Osteocyte (in vitro differentiated cells): ENCODE results near the gene NPAS4. TPM values are rescaled to one million over a fixed set of nuclear protein-coding genes. Genes with fewer than 3 reads are reported as not detected.
A peak's percentile ranks its signal among the peaks of the same experiment; 100 is the strongest.

ENCODE experiments used
- DNase-seq: peaks from one replicate; pipeline ENCODE4 v3.0.0; 2021; ENCODE audit warnings: mixed read lengths; ENCODE audit not compliant: unreplicated experiment; ENCODE audit errors: extremely low spot score
- H3K27ac Mint-ChIP-seq: one replicate; pipeline ENCODE4 v1.8.0; 2021; ENCODE audit warnings: mild to moderate bottlenecking, mixed read lengths; ENCODE audit not compliant: unreplicated experiment
- H3K27me3 Mint-ChIP-seq: one replicate; pipeline ENCODE4 v1.8.0; 2021; ENCODE audit warnings: mixed read lengths; ENCODE audit not compliant: unreplicated experiment
- H3K36me3 Mint-ChIP-seq: one replicate; pipeline ENCODE4 v1.8.0; 2021; ENCODE audit warnings: mixed read lengths; ENCODE audit not compliant: unreplicated experiment
- H3K4me1 Mint-ChIP-seq: one replicate; pipeline ENCODE4 v1.8.0; 2021; ENCODE audit warnings: mixed read lengths; ENCODE audit not compliant: unreplicated experiment
- H3K4me3 Mint-ChIP-seq: one replicate; pipeline ENCODE4 v1.8.0; 2021; ENCODE audit warnings: mild to moderate bottlenecking, moderate library complexity, mixed read lengths; ENCODE audit not compliant: unreplicated experiment
- H3K9me3 Mint-ChIP-seq: one replicate; pipeline ENCODE4 v1.8.0; 2021; ENCODE audit warnings: mixed read lengths; ENCODE audit not compliant: unreplicated experiment
- CTCF ChIP-seq: fragments of 200-600 bp; sonication (generic); IDR thresholded peaks from 2 replicates; pipeline ENCODE4 v1.5.0; 2021; ENCODE audit warnings: antibody characterized with exemption, mild to moderate bottlenecking, moderate library complexity
- total RNA-seq: library from RNA; stranded (reverse); gene quantifications from 2 replicates; pipeline ENCODE4 v1.2.1, GENCODE V29; 2021

NPAS4 gene
- total RNA-seq, 1 donor from 2014 or later = 0.11 TPM

- peak; percentile 93 for TF ChIP-seq CTCF
- Mint-ChIP-seq H3K4me3 (peak overlapping the region; percentile 56), H3K4me1 (peaks cover 4% of the 10 kb centered on the region), H3K27me3 (peaks cover 10% of the 10 kb centered on the region), H3K9me3 (no peaks in the 10 kb centered on the region), H3K36me3 (no peaks in the 10 kb centered on the region), H3K27ac (no peak overlapping the region)
- DNase-seq = peak; percentile 94
These were observed 34.4 kb upstream of the NPAS4 start for GRCh38 chr11:66386171-66387069.

- no peaks in the 10 kb centered on the region for H3K9me3 Mint-ChIP-seq
- no peak overlapping the region for H3K27ac Mint-ChIP-seq
- no peak for DNase-seq
- H3K27me3 Mint-ChIP-seq = peaks cover 12% of the 10 kb centered on the region
- peak; percentile 79 for TF ChIP-seq CTCF
- no peak overlapping the region for H3K4me3 Mint-ChIP-seq
- no peaks in the 10 kb centered on the region for H3K36me3 Mint-ChIP-seq
- H3K4me1 Mint-ChIP-seq = peaks cover 4% of the 10 kb centered on the region
These were observed 32.0 kb upstream of the NPAS4 start for GRCh38 chr11:66388780-66389386.

- H3K27ac Mint-ChIP-seq = no peak overlapping the region
- no peaks in the 10 kb centered on the region for H3K36me3 Mint-ChIP-seq
- H3K4me1 Mint-ChIP-seq = peaks cover under 1% of the 10 kb centered on the region
- TF ChIP-seq CTCF = no peak
- H3K4me3 Mint-ChIP-seq = no peak overlapping the region
- H3K9me3 Mint-ChIP-seq = no peaks in the 10 kb centered on the region
- DNase-seq = no peak
- H3K27me3 Mint-ChIP-seq = peaks cover 20% of the 10 kb centered on the region
These were observed 29.5 kb upstream of the NPAS4 start for GRCh38 chr11:66391322-66391721.

- Mint-ChIP-seq H3K4me1 (no peaks in the 10 kb centered on the region), H3K36me3 (no peaks in the 10 kb centered on the region), H3K27me3 (peaks cover 26% of the 10 kb centered on the region), H3K4me3 (no peak overlapping the region), H3K9me3 (no peaks in the 10 kb centered on the region), H3K27ac (no peak overlapping the region)
- no peak for TF ChIP-seq CTCF
- no peak for DNase-seq
These were observed 26.9 kb upstream of the NPAS4 start for GRCh38 chr11:66393954-66394353.

GRCh38 chr11:66407651-66408050 lies 13.2 kb upstream of the NPAS4 start:
- Mint-ChIP-seq H3K4me3 (no peak overlapping the region), H3K27me3 (peaks cover 27% of the 10 kb centered on the region), H3K4me1 (peaks cover 8% of the 10 kb centered on the region), H3K27ac (no peak overlapping the region), H3K9me3 (no peaks in the 10 kb centered on the region), H3K36me3 (no peaks in the 10 kb centered on the region)
- DNase-seq = no peak
- no peak for TF ChIP-seq CTCF
